MCF 10A (cell line): ENCODE data around the gene IL17C. TPM values are rescaled to one million over a fixed set of nuclear protein-coding genes. Genes with fewer than 3 reads are reported as not detected.

Experiments
- BruUV-seq: library from RNA; stranded (reverse); fragments of 400-500 nt; replicated peaks from 2 replicates; lab custom pipeline; 2021; lab: Mats Ljungman, UMichigan
- CTCF ChIA-PET: fragments of 300-600 bp; sonication (Branson Sonifier 250); formaldehyde crosslinking; extraction: SDS; loops from one replicate; lab custom pipeline; 2021; ENCODE audit warnings: antibody characterized with exemption, inconsistent platforms; lab: Yijun Ruan, JAX
- POLR2A ChIA-PET: fragments of 300-600, 350-650 bp; sonication (Branson Sonifier 250); formaldehyde crosslinking; extraction: SDS; loops from one replicate; lab custom pipeline; 2020; ENCODE audit warnings: antibody characterized with exemption, inconsistent platforms; lab: Yijun Ruan, JAX
- DNase-seq: peaks from one replicate; pipeline ENCODE4 v3.0.0-alpha.2; 2018; ENCODE audit not compliant: unreplicated experiment
- H3K27ac Mint-ChIP-seq: one replicate; pipeline ENCODE4 v1.8.0; 2022; ENCODE audit warnings: mild to moderate bottlenecking, low read depth, mixed read lengths; ENCODE audit not compliant: unreplicated experiment
- H3K27me3 Mint-ChIP-seq: one replicate; pipeline ENCODE4 v1.8.0; 2022; ENCODE audit warnings: mixed read lengths; ENCODE audit not compliant: insufficient read depth, unreplicated experiment
- H3K36me3 Mint-ChIP-seq: one replicate; pipeline ENCODE4 v1.8.0; 2022; ENCODE audit warnings: mild to moderate bottlenecking, moderate library complexity, mixed read lengths; ENCODE audit not compliant: insufficient read depth, unreplicated experiment
- H3K4me1 Mint-ChIP-seq: one replicate; pipeline ENCODE4 v1.8.0; 2022; ENCODE audit warnings: mixed read lengths; ENCODE audit not compliant: insufficient read depth, unreplicated experiment
- H3K4me3 Mint-ChIP-seq: one replicate; pipeline ENCODE4 v1.8.0; 2022; ENCODE audit warnings: mild to moderate bottlenecking, moderate library complexity, mixed read lengths; ENCODE audit not compliant: unreplicated experiment
- H3K9me3 Mint-ChIP-seq: one replicate; pipeline ENCODE4 v1.8.0; 2022; ENCODE audit warnings: mixed read lengths; ENCODE audit not compliant: unreplicated experiment
- intact Hi-C: fragments of 100-400 bp; cut with micrococcal nuclease; formaldehyde crosslinking; loops from 2 replicates; pipeline ENCODE4 v1.14.1; 2022
- total RNA-seq: library from RNA; stranded (reverse); gene quantifications from 2 replicates; pipeline ENCODE4 v1.2.3, GENCODE V29; 2022
- TF ChIP-seq, protein P1 (sequence below): fragments of 200-600 bp; IDR thresholded peaks from one replicate; pipeline ENCODE4 v1.8.0; 2022; ENCODE audit warnings: antibody characterized with exemption, mild to moderate bottlenecking; ENCODE audit not compliant: unreplicated experiment

IL17C gene
- total RNA-seq, 1 experiment from 2014 or later = not detected

DNA sequence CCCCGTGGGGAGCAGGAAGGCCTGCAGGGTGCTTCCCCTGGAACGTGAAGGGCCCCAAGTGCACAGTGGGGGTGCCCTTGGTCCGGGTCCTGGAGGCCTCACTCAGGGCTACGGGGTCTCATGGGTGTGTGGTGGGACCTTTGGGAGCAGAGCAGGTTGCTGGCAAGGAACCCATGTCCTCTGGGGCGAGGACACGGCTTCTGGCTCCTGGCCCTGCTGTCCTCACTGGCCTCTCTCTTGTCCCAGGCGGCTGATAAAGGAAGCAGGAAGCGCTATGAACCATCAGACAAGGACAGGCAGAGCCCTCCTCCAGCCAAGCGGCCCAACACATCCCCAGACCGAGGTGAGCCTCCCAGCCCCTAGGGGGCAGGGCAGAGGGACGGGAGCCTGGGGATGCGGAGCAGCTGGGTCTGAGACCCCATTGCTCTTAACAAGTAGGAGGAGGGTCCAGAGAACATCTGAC, 9.8 kb upstream of the IL17C start:
- peaks cover 53% of the 10 kb centered on the region for H3K36me3 Mint-ChIP-seq
- CTCF ChIA-PET = no interaction called here
- intact Hi-C loops = no loop called here
- H3K27ac Mint-ChIP-seq = no peak overlapping the region
- TF ChIP-seq, protein P1, sequence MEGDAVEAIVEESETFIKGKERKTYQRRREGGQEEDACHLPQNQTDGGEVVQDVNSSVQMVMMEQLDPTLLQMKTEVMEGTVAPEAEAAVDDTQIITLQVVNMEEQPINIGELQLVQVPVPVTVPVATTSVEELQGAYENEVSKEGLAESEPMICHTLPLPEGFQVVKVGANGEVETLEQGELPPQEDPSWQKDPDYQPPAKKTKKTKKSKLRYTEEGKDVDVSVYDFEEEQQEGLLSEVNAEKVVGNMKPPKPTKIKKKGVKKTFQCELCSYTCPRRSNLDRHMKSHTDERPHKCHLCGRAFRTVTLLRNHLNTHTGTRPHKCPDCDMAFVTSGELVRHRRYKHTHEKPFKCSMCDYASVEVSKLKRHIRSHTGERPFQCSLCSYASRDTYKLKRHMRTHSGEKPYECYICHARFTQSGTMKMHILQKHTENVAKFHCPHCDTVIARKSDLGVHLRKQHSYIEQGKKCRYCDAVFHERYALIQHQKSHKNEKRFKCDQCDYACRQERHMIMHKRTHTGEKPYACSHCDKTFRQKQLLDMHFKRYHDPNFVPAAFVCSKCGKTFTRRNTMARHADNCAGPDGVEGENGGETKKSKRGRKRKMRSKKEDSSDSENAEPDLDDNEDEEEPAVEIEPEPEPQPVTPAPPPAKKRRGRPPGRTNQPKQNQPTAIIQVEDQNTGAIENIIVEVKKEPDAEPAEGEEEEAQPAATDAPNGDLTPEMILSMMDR = peak; percentile 23
- no TSS peak for BruUV-seq
- DNase-seq = no peak
- H3K4me3 Mint-ChIP-seq = no peak overlapping the region
- no peaks in the 10 kb centered on the region for H3K27me3 Mint-ChIP-seq
- H3K4me1 Mint-ChIP-seq = no peaks in the 10 kb centered on the region
- POLR2A ChIA-PET = interaction anchor here (0.6 kb wide), 1 partner anchor 39 kb away, joined by 3 read pairs; no protein-coding TSS in a partner anchor
- H3K9me3 Mint-ChIP-seq = no peaks in the 10 kb centered on the region

DNA sequence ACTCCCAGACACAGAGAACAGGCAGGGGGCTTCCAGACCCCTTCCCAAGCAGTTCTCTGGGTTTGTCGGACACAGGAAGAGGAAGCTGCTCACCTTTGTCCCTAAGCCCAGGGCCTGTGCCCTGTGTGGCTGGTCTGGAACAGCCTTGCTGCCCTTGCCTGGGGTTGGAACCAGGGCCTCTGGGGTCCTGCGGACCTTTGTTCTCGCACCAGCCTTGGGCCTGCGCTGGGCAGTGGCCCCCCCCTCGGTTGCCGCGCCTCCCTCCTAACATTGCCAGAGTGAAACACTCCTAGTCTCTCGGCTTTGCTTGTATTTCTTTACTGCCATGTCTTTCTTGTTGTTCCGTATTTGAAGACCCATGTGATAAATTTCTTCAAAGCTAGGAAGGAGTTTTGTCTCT, 8.5 kb upstream of the IL17C start:
- ChIA-PET CTCF (interaction anchor here (0.6 kb wide), 1 partner anchor 22 kb away, joined by 3 read pairs; no protein-coding TSS in a partner anchor), POLR2A (no interaction called here)
- Mint-ChIP-seq H3K4me1 (no peaks in the 10 kb centered on the region), H3K36me3 (peaks cover 53% of the 10 kb centered on the region), H3K27me3 (no peaks in the 10 kb centered on the region), H3K9me3 (no peaks in the 10 kb centered on the region), H3K4me3 (no peak overlapping the region), H3K27ac (no peak overlapping the region)
- TF ChIP-seq, protein P1 = no peak
- BruUV-seq = no TSS peak
- DNase-seq = no peak
- intact Hi-C loops = no loop called here

DNA sequence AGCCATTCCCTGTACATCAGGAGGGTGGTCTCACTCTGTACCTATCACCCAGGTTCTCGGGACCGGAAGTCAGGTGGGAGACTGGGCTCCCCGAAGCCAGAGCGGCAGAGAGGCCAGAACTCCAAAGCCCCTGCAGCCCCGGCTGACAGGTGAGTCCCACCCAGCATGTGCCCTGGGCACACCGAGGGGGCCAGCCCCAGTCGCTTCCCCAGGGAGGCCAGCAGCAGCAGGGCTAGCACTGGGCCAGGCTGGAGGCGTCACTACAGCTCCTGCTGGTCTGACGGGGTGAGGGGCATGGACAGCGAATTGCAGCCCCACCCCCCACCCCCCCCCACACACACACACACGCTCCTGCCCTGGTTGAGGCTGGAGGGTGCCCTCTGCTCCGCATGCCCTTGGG, 7.9 kb upstream of the IL17C start:
- Mint-ChIP-seq H3K27me3 (no peaks in the 10 kb centered on the region), H3K36me3 (peaks cover 48% of the 10 kb centered on the region), H3K4me3 (no peak overlapping the region), H3K9me3 (no peaks in the 10 kb centered on the region), H3K4me1 (peaks cover 4% of the 10 kb centered on the region), H3K27ac (no peak overlapping the region)
- ChIA-PET POLR2A (no interaction called here), CTCF (no interaction called here)
- BruUV-seq = no TSS peak
- intact Hi-C loops = no loop called here
- no peak for DNase-seq
- TF ChIP-seq, protein P1 = no peak

- H3K36me3 Mint-ChIP-seq = peaks cover 46% of the 10 kb centered on the region
- ChIA-PET POLR2A (no interaction called here), CTCF (no interaction called here)
- H3K27ac Mint-ChIP-seq = no peak overlapping the region
- no TSS peak for BruUV-seq
- TF ChIP-seq, protein P1 = no peak
- DNase-seq = no peak
- no peak overlapping the region for H3K4me3 Mint-ChIP-seq
- no peaks in the 10 kb centered on the region for H3K9me3 Mint-ChIP-seq
- H3K4me1 Mint-ChIP-seq = peaks cover 8% of the 10 kb centered on the region
- H3K27me3 Mint-ChIP-seq = no peaks in the 10 kb centered on the region
- intact Hi-C loops = no loop called here
These were observed 7.4 kb upstream of the IL17C start for GRCh38 chr16:88630941-88631340.
